Inferior parietal cortex (tissue), 1 donor: Measurements from ENCODE around the gene ZNG1E.
"Not testable (repeated sequence)": the region's sequence is repeated elsewhere in the genome, so short reads cannot be mapped to it uniquely, and the experiment has no call there.

Experiments used
- DNase-seq: peaks from one replicate; pipeline ENCODE4 v3.0.0-alpha.2; 2016; ENCODE audit errors: extremely low spot score

The ZNG1E gene

DNA sequence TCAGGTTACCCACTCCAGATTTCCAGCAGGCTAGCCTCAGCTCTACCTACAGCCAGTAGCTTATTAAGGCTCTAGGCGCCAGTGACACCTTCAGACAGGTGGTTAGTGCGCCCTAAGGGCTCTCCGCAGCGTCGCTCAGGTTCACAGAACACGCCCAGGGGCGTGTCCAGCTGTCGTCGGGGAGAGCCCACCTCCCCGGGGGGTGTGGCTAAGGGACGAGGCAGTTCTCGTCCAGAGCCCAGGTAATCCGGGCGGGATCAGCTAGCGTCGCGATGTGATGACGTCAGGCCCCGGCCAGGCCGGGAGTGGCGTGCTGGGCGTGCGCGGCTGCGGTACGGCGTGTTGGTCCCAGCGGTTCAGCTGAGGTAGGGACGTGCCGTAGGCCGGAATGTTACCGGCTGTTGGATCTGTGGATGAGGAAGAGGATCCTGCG is at the start of gene ZNG1E:
Gene ZNG1E (plus strand): TSS at position 340 of the 433 bp plus-strand sequence. CDS start 49 bp downstream, at position 389.
- DNase-seq: not testable (repeated sequence)

DNA sequence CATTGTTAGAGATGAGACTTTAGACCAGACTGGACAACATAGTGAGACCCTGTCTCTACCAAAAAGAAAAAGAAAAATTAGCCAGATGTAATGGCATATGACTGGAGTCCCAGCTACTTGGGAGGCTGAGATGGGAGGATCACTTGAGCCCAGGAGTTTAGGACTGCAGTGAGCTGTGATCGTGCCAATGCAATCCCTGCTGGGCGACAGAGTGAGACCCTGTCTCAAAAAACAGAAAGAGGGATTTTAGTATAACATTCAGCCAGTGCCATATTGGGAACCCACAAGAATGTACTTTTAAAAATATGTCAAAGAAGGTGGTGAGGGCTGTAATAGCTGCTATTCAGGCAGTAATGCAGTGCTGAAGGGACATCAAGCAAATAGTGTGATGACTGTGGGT is 2.1 kb upstream of the ZNG1E start:
- not testable (repeated sequence) for DNase-seq

DNA sequence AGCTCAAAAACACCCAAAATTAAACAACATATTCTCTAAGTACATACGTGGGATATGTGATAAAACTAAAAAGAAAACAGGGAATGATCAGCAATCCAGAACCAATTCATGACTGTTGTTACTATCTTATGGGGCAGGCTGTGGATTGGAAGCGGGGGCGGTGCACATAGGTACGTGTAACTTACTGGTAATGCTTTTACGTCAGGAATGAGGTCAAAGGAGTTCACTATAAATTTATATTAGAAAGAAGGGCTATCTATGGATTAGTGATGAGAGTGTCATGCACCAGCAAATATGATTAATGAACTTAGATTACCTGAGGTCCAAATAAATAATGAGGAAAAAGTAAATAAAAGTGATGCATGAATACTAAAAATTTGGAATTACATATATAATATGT is 710 bp upstream of the ZNG1E start:
- not testable (repeated sequence) for DNase-seq

DNA sequence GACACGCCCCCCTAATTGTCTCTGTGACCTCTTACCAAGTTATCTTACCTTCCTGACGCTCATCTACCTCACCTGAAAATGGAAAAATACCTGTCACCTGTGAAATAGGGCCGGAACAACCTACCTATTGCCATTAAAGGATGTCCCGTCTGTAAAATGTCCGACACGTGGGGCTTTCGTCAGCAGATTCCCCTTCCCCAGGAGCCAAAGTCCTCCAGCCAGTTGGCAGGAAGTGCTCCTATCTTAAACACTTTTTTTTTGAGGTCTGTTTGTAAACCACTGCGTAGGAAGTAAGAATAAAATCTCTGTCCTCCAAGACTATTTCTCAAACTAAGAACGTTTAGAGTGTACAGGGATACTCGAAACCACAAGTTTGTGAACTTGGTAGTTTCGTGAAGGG is 661 bp downstream of the ZNG1E start:
- not testable (repeated sequence) for DNase-seq

DNA sequence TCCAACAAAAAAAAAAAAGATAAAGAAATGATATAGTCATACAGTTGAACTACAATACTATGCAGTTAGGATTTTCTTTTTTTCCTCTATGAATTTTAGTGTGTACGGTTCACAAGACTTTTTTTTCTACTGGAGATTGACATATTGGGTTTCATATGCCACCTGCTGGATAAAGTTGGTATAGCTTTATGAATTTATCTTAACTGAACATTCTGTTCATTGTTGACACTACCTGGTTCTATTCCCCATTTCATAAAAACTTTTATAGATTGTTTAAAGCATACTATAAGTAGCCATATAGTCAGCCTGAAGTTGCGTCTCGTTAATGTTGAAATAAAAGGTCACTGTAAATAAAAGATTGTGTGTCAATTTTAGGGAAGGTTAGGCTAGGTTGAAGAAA is 2.8 kb downstream of the ZNG1E start:
- DNase-seq: not testable (repeated sequence)

DNA sequence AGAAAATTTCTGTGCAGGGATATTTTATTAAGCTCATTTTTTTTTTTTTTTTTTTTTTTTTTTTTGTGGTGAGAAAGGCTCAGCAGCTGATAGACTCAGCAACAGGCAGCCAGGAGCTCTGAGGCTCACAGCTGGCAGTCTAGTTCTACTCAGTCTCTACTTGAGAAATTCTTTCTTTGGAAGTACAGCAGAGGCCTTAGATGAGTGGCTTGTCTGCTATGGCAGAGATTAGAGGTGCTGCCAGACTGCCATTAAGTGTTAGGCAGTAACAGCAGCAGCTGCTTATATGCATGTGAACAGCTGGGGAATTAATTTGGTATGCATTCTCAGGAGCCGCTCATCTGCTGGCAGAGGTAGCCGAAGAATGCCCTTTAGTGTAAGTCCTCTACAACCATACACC is 27.8 kb downstream of the ZNG1E start:
- not testable (repeated sequence) for DNase-seq

DNA sequence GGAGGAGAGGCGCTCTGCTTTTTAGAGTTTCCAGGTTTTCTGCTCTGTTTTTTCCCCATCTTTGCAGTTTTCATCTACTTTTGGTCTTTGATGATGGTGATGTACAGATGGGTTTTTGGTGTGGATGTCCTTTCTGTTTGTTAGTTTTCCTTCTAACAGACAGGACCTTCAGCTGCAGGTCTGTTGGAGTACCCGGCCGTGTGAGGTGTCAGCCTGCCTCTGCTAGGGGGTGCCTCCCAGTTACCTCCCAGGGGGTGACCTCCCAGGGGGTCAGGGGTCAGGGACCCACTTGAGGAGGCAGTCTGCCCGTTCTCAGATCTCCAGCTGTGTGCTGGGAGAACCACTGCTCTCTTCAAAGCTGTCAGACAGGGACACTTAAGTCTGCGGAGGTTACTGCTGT is 38.7 kb downstream of the ZNG1E start:
- not testable (repeated sequence) for DNase-seq

DNA sequence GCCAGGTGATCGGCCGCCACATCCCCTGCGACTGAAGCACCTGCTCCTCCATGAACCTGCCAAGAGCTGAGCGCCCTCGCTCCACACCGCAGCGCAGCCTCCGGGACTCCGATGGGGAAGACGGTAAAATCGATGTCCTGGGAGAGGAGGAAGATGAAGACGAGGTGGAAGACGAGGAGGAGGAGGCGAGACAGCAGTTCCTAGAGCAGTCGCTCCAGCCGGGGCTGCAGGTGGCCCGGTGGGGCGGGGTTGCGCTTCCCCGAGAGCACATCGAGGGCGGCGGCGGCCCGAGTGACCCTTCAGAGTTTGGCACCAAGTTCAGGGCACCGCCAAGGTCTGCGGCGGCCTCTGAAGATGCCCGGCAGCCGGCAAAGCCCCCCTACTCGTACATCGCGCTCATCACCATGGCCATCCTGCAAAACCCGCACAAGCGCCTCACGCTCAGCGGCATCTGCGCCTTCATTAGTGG is 61.4 kb downstream of the ZNG1E start, which contains the start of gene FOXD4L4:
Gene FOXD4L4 (plus strand): TSS at position 51 of the 469 bp plus-strand sequence. CDS start 0 bp downstream, at position 51.
- not testable (repeated sequence) for DNase-seq

DNA sequence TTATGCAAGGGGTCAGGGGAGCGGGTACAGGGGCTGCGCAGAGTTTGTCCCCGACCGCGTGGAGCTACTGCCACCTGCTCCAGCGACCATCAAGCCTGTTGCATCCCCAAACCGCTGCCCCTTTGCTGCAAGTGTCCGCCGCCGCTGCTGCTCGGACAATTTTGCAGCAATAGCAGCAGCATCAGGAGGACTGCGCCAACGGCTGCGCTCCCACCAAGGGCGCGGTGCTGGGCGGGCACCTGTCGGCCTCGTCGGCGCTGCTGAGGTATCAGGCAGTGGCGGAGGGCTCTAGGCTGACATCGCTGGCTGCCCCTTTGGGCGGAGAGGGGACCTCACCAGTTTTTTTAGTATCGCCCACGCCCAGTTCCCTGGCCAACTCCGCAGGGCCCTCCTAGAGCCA is 62.4 kb downstream of the ZNG1E start:
- DNase-seq: not testable (repeated sequence)
